Stimulated activated CD8-positive, alpha-beta memory T cell treated with anti-CD3 and anti-CD28 coated beads, Interleukin-7, amount 100 ng/mL, for 4 hours (primary cell): ENCODE measurements around the gene HCN2.
A peak's percentile ranks its signal among the peaks of the same experiment; 100 is the strongest.

Source experiments
- DNase-seq, 2 donors: peaks; one replicate each; pipeline ENCODE4 v3.0.0-alpha.2; 2020; ENCODE audit warnings: low read depth in 2 of 2

Gene HCN2

GRCh38 chr19:589693-590395 lies at the start of gene HCN2:
HCN2 (plus strand) TSS chr19:589881; CDS start chr19:589946, 65 bp downstream.
- no peak for DNase-seq

GRCh38 chr19:540867-541637 lies 48.6 kb upstream of the HCN2 start:
- DNase-seq, result no peak

DNA sequence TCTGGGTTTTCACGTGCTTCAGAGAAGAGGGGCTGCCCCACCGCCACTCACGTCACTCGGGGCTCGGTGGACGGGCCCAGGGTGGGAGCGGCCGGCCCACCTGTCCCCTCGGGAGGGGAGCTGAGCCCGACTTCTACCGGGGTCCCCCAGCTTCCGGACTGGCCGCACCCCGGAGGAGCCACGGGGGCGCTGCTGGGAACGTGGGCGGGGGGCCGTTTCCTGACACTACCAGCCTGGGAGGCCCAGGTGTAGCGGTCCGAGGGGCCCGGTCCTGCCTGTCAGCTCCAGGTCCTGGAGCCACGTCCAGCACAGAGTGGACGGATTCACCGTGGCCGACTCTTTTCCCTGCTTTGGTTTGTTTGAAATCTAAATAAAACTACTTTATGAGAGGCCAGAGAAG lies 48.0 kb upstream of the HCN2 start:
- no peak for DNase-seq

- DNase-seq, result no peak
These were observed 47.4 kb upstream of the HCN2 start for GRCh38 chr19:542173-542866.

GRCh38 chr19:543910-544608 lies 45.6 kb upstream of the HCN2 start, which contains the start of gene GZMM:
GZMM (plus strand) TSS chr19:544053; CDS start chr19:544072, 19 bp downstream.
- peak; percentile 66 to 81 for DNase-seq

- DNase-seq, result no peak
These were observed 42.6 kb upstream of the HCN2 start for GRCh38 chr19:547117-547516.

DNA sequence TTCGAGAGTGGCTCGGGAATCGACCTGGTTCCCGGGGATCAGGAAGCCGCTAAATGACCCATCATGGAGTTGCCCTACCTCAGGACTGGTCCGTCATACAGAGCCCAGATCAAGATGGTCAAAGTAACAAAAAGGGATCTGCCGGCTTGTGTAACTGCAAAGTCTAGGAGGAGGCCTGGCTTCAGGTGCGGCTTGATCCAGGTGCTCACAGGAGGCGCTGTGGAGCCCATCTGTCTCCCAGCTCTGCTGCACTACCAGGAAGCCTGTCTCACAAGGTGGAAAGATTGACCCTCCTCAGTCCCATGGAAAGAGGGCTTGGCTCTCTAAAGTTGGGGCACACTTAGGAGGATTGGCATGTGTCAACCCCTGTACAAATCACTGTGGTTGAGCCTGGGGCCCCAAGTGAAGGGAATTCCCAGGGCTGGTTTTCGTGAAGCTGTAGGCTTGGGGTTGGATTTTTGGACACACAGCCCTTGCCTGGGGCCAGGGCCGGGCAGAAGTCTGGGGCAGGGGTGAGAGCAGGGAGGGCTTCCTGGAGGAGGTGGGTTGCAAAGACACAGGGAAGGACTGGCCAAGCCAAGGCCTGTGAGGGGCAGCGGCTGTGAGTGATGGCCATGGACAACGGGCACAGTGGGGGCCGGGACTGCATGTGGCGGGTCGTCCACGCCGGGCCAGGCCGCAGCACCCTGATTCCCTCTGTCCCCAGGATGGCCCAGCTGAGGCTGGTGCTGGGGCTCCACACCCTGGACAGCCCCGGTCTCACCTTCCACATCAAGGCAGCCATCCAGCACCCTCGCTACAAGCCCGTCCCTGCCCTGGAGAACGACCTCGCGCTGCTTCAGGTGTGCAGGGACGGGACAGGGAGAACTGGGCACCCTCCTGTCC lies 41.6 kb upstream of the HCN2 start:
- DNase-seq, result no peak

GRCh38 chr19:548886-549830 lies 40.5 kb upstream of the HCN2 start:
- no peak for DNase-seq

GRCh38 chr19:554817-555216 lies 34.9 kb upstream of the HCN2 start:
- DNase-seq, result no peak

- no peak for DNase-seq
These were observed 34.2 kb upstream of the HCN2 start for GRCh38 chr19:555474-555808.

DNA sequence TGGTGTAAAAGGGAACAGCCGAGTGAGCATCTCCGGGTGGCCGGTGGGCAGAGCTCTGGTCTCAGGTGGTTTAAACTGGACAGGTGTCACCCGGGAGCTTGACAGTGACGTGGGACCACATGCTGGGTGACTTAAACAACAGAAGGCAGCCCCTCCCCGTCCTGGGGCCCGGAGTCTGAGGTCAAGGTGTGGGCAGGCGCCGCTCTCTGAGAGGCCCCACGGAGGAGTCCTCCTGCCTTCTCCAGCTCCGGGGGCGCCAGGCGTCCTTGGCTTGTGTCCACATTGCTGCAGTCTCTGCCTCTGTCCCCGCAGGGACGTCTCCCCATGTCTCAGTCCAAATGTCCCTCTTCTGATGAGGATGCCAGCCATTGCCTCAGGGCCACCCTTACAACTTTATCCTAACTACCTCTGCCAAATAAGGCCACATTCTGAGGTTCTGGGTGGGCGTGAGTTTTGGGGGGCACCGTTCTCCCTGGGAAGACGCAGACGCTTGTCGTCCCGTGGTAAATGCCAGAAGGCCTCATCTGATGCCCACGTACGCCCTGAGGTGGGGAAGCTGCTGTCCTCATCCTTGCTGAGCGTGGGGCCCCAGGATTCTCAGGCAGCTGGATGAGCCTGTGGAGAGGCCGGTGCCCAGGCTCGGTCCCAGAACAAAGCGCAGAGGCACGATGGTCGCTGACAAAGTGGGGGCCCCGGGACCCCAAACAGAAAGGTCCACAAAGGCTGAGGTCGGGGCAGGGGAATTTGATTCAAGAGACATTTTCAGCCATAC lies 32.9 kb upstream of the HCN2 start:
- no peak for DNase-seq

GRCh38 chr19:558770-559439 lies 30.8 kb upstream of the HCN2 start:
- no peak for DNase-seq

- DNase-seq, result no peak
These were observed 29.6 kb upstream of the HCN2 start for GRCh38 chr19:560121-560520.

- no peak for DNase-seq
These were observed 23.3 kb upstream of the HCN2 start for GRCh38 chr19:566403-566802.

GRCh38 chr19:566844-567243 lies 22.8 kb upstream of the HCN2 start:
- no peak for DNase-seq

GRCh38 chr19:567296-567900 lies 22.3 kb upstream of the HCN2 start:
- DNase-seq, result no peak

GRCh38 chr19:570251-570686 lies 19.4 kb upstream of the HCN2 start:
- DNase-seq, result no peak

DNA sequence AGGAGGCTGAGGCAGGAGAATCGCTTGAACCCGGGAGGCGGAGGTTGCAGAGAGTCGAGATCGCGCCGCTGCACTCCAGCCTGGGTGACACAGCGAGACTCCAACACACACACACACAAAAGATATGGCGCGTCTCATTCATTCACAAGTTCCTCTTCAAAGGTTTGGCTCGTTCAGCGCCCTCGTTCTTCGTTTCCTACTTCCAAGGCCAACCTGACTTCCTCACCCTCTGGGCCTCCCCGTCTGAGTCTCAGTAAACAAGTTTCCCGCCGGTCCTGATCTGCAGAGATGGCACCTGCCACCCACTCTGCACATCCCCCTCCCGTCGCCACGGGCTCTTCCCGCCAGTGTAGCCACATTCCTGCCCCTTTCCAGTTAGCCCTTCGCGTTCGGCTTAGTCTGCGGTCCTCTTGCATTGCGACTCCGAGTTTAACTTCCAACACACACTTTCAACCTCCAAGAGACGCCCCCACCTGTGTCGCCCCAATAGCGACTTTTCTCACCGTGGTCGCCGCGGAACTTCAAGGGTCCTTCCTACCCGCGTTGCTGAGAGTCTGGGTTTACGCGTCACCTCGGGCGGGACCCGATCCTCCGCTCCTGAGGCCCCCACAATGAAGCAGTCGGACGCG lies 18.6 kb upstream of the HCN2 start:
- no peak for DNase-seq
